ENCODE data around the gene CHMP2B. TPM values are rescaled to one million over a fixed set of nuclear protein-coding genes. Genes with fewer than 3 reads are reported as not detected.

CHMP2B gene
- total and polyA plus RNA-seq, 2 donors (not counting 1 experiment from before 2014, with no cell fraction given): 20.6 to 46.2 TPM

Other genes starting within 250 kb of the CHMP2B start
- gene VGLL3, start 236.2 kb upstream of the CHMP2B start, total RNA-seq: 41.1 and 53.7 TPM in 2 replicates
- 41.8 and 222 TPM in 2 replicates for gene VGLL3, start 236.2 kb upstream of the CHMP2B start, polyA plus RNA-seq
- not detected in 2 replicates for gene POU1F1, start 49.3 kb downstream of the CHMP2B start, total RNA-seq
- not detected in 2 replicates for gene POU1F1, start 49.3 kb downstream of the CHMP2B start, polyA plus RNA-seq